ENCODE results near the gene KIF26A.

KIF26A gene

GRCh38 chr14:104112609-104113571 is 25.5 kb upstream of the KIF26A start:
- no peak for DNase-seq (ENCODE audit: low spot score)

DNA sequence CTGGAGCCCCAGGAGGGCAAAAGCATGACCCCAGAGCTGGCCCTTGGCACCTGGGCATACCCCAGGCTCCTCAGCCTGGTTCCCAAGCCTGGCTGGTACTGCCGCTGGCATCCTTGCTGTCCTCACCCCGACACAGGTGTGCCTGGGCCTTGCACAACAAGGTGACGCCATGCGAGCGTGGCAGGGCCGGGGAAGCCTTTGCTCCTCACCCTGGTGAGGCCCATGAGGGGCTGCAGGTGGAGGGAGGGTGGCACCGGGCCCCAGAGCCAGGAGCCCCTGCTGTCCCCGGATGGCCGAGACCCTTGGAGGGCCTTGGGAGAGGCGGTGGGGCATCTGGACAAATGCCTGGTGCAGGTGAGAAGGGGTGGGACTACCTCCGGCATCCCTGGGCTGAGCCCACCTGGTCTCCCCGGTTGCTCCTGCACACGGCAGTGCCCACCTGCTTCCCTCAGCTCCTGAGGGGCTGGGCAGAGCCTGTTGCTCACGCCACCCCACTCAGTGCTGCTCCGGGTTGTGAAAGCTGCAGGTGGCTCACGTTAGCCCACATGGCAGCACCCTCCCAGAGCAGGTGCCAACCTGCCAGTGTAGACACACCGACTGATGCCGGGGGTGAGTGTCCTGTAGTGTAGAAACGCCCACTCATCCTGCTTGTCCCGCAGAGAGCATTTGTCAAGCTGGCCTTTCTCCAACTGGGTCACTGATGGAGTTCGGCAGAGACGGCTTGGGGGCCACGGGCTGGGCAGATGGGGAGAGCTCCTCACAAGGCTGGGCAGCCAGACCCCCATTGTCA is 24.6 kb upstream of the KIF26A start:
- no peak for DNase-seq (ENCODE audit: low spot score)

- no peak for DNase-seq (ENCODE audit: low spot score)
These were observed 23.8 kb upstream of the KIF26A start for GRCh38 chr14:104114421-104115130.

GRCh38 chr14:104115131-104115600 is 23.2 kb upstream of the KIF26A start:
- DNase-seq (ENCODE audit: low spot score) = no peak

- DNase-seq (ENCODE audit: low spot score) = no peak
These were observed 22.6 kb upstream of the KIF26A start for GRCh38 chr14:104115691-104116287.

GRCh38 chr14:104116288-104116755 is 22.1 kb upstream of the KIF26A start:
- DNase-seq (ENCODE audit: low spot score) = no peak

DNA sequence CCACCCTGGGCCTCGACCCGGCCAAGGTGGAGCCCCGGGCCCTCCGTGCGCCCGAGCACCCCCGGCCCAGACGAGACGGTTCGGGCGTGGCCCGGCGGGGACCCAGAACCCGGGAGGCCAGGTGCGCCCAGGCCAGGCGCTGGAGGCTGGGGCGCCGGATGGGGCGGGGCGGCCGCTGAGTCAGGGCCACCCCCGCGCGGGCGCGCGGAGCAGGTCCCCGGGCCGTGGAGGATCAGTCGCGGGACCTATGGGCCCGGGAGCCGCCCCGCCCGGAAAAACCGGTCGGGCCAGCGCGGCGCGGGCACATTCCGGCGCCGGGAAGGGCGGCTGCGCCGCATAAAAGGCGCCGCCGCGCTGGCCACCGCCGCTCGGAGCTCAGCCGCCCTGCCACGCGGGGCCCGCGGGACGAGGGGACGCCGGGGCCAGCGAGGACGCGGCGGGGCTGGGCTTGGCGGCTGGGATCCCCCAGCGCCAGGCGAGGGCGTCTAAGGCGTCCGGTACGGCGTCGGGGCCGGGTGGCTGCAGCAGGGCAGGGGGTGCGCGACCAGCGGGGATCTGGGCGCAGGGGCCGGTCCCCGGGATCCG is 21.5 kb upstream of the KIF26A start:
- DNase-seq (ENCODE audit: low spot score) = no peak

- DNase-seq (ENCODE audit: low spot score) = no peak
These were observed 20.9 kb upstream of the KIF26A start for GRCh38 chr14:104117341-104118005.

GRCh38 chr14:104118006-104118844 is 20.2 kb upstream of the KIF26A start:
- DNase-seq (ENCODE audit: low spot score) = no peak

DNA sequence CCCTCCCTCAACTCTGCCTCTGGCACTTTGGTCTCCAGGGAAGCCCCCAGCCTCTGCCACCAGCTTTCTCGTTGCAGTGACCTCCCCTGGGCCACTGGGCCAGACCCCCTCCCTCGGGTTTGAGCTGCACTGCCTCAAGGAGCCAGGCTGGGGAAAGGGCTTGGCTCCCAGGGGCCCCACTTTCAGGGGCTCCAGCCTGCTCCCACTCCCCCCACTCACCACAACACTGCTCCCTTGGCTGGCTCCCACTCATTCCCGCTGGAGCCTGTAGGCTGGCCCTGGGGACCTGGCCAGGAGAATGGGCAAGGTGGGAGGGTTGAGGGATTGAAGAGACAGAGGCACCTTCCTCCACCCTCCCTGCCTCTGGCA is 19.3 kb upstream of the KIF26A start:
- DNase-seq (ENCODE audit: low spot score) = no peak

GRCh38 chr14:104119488-104120251 is 18.7 kb upstream of the KIF26A start:
- DNase-seq (ENCODE audit: low spot score) = no peak

- no peak for DNase-seq (ENCODE audit: low spot score)
These were observed 18.1 kb upstream of the KIF26A start for GRCh38 chr14:104120281-104120741.

DNA sequence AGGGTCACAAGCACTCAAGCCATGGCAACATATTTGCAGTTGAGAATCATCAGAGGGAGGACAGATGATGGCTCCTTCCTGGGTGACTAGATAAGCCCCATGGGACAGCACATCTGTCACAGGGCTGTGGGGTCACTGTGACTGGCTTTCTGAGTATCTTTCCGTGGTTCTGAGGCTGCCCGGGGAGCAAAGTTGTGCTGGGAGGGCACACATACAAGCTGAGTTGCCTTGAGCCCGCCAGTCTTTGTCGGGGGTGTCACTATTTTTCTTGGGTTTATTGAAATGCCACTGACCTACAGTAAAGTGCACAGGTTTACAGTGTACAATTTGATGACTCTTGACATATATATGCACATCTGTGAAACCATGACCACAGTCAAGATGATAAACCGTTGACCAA is 17.2 kb upstream of the KIF26A start:
- DNase-seq (ENCODE audit: low spot score) = no peak

DNA sequence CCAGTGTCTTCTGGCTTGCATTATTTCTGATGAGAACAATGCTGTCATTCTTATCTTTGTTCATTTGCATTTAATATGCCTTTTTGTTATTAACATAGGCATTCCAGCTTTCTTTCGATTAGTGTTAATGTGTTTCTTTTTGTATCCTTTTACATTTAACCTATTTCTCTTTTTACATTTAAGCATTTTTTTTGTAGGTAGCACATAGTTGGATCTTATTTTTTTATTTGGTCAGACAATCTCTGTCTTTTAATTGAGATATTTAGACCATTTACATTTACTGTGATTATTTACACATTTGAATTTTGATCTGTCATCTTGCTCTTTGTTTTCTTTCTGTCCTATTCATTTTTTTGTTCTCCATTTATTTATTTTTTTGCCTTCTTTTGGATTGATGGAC is 14.5 kb upstream of the KIF26A start:
- no peak for DNase-seq (ENCODE audit: low spot score)

DNA sequence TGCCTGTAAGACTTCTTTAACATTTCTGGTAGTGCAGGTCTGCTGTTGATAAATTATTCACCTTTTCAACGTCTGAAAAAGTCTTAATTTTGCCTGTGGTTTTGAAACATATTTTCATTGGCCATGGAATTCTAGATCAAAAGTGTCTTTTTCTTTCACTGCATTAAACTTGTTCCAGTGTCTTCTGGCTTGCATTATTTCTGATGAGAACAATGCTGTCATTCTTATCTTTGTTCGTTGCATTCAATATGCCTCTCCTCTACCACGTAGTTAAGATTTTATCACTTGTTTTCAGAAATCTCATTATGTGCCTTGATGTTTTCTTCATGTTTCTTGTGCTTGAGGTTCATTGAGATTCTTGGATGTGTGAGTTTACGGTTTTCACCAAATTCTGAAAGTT is 13.4 kb upstream of the KIF26A start:
- DNase-seq (ENCODE audit: low spot score) = no peak

GRCh38 chr14:104126753-104127152 is 11.6 kb upstream of the KIF26A start:
- no peak for DNase-seq (ENCODE audit: low spot score)

- DNase-seq (ENCODE audit: low spot score) = no peak
These were observed 9.4 kb upstream of the KIF26A start for GRCh38 chr14:104128981-104129380.

DNA sequence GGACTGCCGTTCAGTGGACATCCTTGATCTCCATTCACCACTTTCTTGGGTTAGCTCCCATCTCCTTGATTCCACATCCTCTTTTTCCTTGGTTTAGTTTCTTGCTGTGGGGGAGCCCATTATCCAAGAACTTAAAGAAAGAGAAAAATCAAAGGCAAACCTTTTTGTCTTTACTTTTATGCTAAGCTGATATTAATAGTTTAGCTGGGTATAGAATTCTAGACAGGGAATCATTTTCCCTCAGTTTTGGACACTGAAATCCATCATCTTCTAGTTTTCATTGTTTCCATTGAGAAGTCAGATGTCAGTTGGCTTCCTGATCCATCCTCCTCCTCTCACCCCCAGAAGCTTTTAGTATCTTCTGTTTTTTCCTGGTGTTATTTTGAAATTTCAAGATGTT is 8.8 kb upstream of the KIF26A start:
- DNase-seq (ENCODE audit: low spot score) = no peak
